Skin epidermis (tissue), 12 donors: ENCODE results near the gene MTMR2.
A peak's percentile ranks its signal among the peaks of the same experiment; 100 is the strongest.

Experiments
- H3K27ac ChIP-seq, 21 experiments: fragments of 200-600 bp; sonication (generic) in 11 of 21; one replicate each; pipeline ENCODE4 v1.5.0; 2020; ENCODE audit warnings: mild to moderate bottlenecking in 3 of 21, inconsistent platforms in 2 of 21, moderate library complexity in 2 of 21
- H3K4me3 ChIP-seq, 7 experiments: fragments of 200-600 bp; sonication (generic) in 2 of 7; one replicate each; pipeline ENCODE4 v1.5.0; 2020; ENCODE audit warnings: inconsistent platforms in 2 of 7, mild to moderate bottlenecking in 2 of 7, moderate library complexity in 1 of 7

Gene MTMR2

GRCh38 chr11:95923728-95924413 lies at the start of gene MTMR2:
Gene MTMR2, minus strand, starts transcription at chr11:95924107. Its CDS starts 153 bp downstream, at chr11:95923954.
- H3K4me3 ChIP-seq = peak within 1 kb of the TSS; percentile 50 to 98 (median 90)
- peak within 1 kb of the TSS; percentile 83 to 98 (median 95) for H3K27ac ChIP-seq

- no peak overlapping the region for H3K4me3 ChIP-seq
- H3K27ac ChIP-seq = no peak overlapping the region
These were observed 48.2 kb upstream of the MTMR2 start for GRCh38 chr11:95972060-95972459.

- Histone ChIP-seq H3K27ac (no peak overlapping the region), H3K4me3 (no peak overlapping the region)
These were observed 44.7 kb upstream of the MTMR2 start for GRCh38 chr11:95968585-95968984.

- H3K27ac ChIP-seq = no peak overlapping the region
These were observed 40.4 kb upstream of the MTMR2 start for GRCh38 chr11:95964281-95964680.

GRCh38 chr11:95961758-95962157 lies 37.9 kb upstream of the MTMR2 start:
- Histone ChIP-seq H3K4me3 (no peak overlapping the region), H3K27ac (no peak overlapping the region)

More at GRCh38 chr11:95964281-95964680, 40.4 kb upstream of the MTMR2 start:
- no peak overlapping the region for H3K4me3 ChIP-seq

- H3K27ac ChIP-seq = no peak overlapping the region
- no peak overlapping the region for H3K4me3 ChIP-seq
These were observed 27.0 kb upstream of the MTMR2 start for GRCh38 chr11:95950905-95951304.

- H3K4me3 ChIP-seq = no peak overlapping the region
- no peak overlapping the region for H3K27ac ChIP-seq
These were observed 24.7 kb upstream of the MTMR2 start for GRCh38 chr11:95948637-95949036.

GRCh38 chr11:95944623-95945022 lies 20.7 kb upstream of the MTMR2 start:
- Histone ChIP-seq H3K4me3 (no peak overlapping the region), H3K27ac (no peak overlapping the region)

- Histone ChIP-seq H3K4me3 (no peak overlapping the region), H3K27ac (no peak overlapping the region)
These were observed 19.6 kb upstream of the MTMR2 start for GRCh38 chr11:95943546-95943945.

GRCh38 chr11:95939091-95939490 lies 15.2 kb upstream of the MTMR2 start:
- Histone ChIP-seq H3K4me3 (no peak overlapping the region), H3K27ac (no peak overlapping the region)

GRCh38 chr11:95937358-95937757 lies 13.5 kb upstream of the MTMR2 start:
- no peak overlapping the region for H3K27ac ChIP-seq
- H3K4me3 ChIP-seq = no peak overlapping the region

GRCh38 chr11:95933594-95933993 lies 9.7 kb upstream of the MTMR2 start:
- H3K27ac ChIP-seq = no peak overlapping the region

GRCh38 chr11:95931916-95932315 lies 8.0 kb upstream of the MTMR2 start:
- Histone ChIP-seq H3K27ac (no peak overlapping the region), H3K4me3 (no peak overlapping the region)

More at GRCh38 chr11:95933594-95933993, 9.7 kb upstream of the MTMR2 start:
- no peak overlapping the region for H3K4me3 ChIP-seq

GRCh38 chr11:95930948-95931347 lies 7.0 kb upstream of the MTMR2 start:
- Histone ChIP-seq H3K4me3 (no peak overlapping the region), H3K27ac (no peak overlapping the region)

- Histone ChIP-seq H3K27ac (no peak overlapping the region), H3K4me3 (no peak overlapping the region)
These were observed 2.8 kb upstream of the MTMR2 start for GRCh38 chr11:95926726-95927125.

GRCh38 chr11:95925011-95925410 lies 1.1 kb upstream of the MTMR2 start:
- H3K27ac ChIP-seq = peak overlapping the region in 10 of 21 experiments; percentile 10 to 98 (median 92)

GRCh38 chr11:95924414-95924760 lies 480 bp upstream of the MTMR2 start:
- peak overlapping the region; percentile 50 to 98 (median 90) for H3K4me3 ChIP-seq
- H3K27ac ChIP-seq = peak overlapping the region; percentile 83 to 98 (median 95)

More at GRCh38 chr11:95925011-95925410, 1.1 kb upstream of the MTMR2 start:
- peak overlapping the region in 3 of 7 experiments; percentile 50 to 94 (median 82) for H3K4me3 ChIP-seq

- H3K4me3 ChIP-seq = peak overlapping the region; percentile 50 to 98 (median 90)
These were observed 524 bp downstream of the MTMR2 start for GRCh38 chr11:95923439-95923727.

GRCh38 chr11:95922536-95923438 lies 1.1 kb downstream of the MTMR2 start:
- peak overlapping the region in 18 of 21 experiments; percentile 83 to 98 (median 96) for H3K27ac ChIP-seq
- peak overlapping the region; percentile 50 to 98 (median 90) for H3K4me3 ChIP-seq

More at GRCh38 chr11:95923439-95923727, 524 bp downstream of the MTMR2 start:
- H3K27ac ChIP-seq = peak overlapping the region; percentile 83 to 98 (median 95)

GRCh38 chr11:95922099-95922498 lies 1.8 kb downstream of the MTMR2 start:
- Histone ChIP-seq H3K4me3 (no peak overlapping the region), H3K27ac (peak overlapping the region in 2 of 21 experiments; percentile 96 to 97)
